ENCODE data around the gene NFATC2. TPM values are rescaled to one million over a fixed set of nuclear protein-coding genes. Genes with fewer than 3 reads are reported as not detected.

Gene NFATC2
- total RNA-seq, 4 donors from 2014 or later = 1.6 to 3.9 (median 2.8) TPM

GRCh38 chr20:51470907-51471411, 71.6 kb downstream of the NFATC2 start:
- H3K4me1 ChIP-seq = no peaks in the 10 kb centered on the region
- DNase-seq (no peak), ATAC-seq (no peak)
- no peak for TF ChIP-seq POLR2A (IDR thresholded peaks at IDR 0.05)
- TF ChIP-seq, protein P1, sequence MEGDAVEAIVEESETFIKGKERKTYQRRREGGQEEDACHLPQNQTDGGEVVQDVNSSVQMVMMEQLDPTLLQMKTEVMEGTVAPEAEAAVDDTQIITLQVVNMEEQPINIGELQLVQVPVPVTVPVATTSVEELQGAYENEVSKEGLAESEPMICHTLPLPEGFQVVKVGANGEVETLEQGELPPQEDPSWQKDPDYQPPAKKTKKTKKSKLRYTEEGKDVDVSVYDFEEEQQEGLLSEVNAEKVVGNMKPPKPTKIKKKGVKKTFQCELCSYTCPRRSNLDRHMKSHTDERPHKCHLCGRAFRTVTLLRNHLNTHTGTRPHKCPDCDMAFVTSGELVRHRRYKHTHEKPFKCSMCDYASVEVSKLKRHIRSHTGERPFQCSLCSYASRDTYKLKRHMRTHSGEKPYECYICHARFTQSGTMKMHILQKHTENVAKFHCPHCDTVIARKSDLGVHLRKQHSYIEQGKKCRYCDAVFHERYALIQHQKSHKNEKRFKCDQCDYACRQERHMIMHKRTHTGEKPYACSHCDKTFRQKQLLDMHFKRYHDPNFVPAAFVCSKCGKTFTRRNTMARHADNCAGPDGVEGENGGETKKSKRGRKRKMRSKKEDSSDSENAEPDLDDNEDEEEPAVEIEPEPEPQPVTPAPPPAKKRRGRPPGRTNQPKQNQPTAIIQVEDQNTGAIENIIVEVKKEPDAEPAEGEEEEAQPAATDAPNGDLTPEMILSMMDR (IDR thresholded peaks at IDR 0.05 in 4 of 5, conservative IDR thresholded peaks at IDR 0.05 in 1 of 5) = no peak
- no peak overlapping the region for H3K4me3 ChIP-seq
- no peaks in the 10 kb centered on the region for H3K9me3 ChIP-seq
- no peaks in the 10 kb centered on the region for H3K27me3 ChIP-seq
- H3K27ac ChIP-seq = no peak overlapping the region
- no peaks in the 10 kb centered on the region for H3K36me3 ChIP-seq
- in situ Hi-C loops (cut with MboI; ENCODE audit: low sequenced_read_pairs in 4 of 4) = no loop called here
- intact Hi-C loops (cut with DNase I; ENCODE audit: low total_unique reads) = no loop called here

- Histone ChIP-seq H3K9me3 (no peaks in the 10 kb centered on the region), H3K27ac (no peak overlapping the region)
- in situ Hi-C loops (cut with MboI; ENCODE audit: low sequenced_read_pairs in 4 of 4) = no loop called here
Observed at GRCh38 chr20:51470499-51470820, 72.1 kb downstream of the NFATC2 start.

DNA sequence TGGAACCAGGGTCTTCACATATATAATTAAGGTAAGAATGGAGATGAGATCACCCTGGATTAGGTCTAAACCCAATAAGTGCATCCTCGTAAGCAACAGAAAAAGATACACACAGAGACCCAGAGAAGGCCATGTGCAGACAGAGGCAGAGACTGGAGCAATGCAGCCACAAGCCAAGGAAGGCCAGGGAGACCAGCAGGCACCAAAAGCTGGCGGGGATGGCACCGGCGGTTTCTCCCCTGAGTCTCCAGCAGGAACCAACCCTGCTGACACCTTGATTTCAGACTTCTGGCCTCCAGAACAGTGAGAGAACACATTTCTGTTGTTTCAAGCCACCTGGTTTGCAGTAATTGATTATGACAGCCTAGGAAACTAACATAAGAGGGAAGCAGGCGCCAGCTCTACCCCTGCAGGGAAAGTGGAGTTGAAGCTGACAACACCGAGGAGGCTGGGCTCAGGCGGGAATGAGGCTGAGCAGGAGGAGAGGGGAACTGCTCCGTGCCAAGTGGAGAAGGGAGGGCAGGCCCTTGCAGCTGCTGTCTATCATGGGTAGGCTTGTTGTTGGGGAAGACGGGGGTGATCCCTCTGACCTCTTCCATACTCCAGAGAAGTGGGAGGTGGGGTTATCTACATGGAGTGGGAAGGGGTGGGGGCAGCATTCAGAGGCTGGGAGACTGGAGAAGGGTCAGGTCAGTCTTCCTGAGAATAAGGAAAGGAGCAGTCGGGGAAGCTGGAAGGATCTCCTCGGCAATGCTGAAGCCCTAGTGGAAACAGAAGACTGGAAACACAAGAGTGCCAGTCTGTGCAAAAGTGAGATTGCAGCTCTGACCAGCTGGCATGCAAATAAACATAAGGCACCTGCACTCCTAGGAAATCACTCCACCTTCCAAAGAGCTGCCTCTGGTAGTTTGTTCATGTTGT, 72.7 kb downstream of the NFATC2 start:
- Histone ChIP-seq H3K27ac (no peak overlapping the region), H3K9me3 (no peaks in the 10 kb centered on the region), H3K4me3 (no peak overlapping the region), H3K27me3 (no peaks in the 10 kb centered on the region), H3K36me3 (no peaks in the 10 kb centered on the region), H3K4me1 (no peaks in the 10 kb centered on the region)
- no peak for TF ChIP-seq POLR2A (IDR thresholded peaks at IDR 0.05)
- TF ChIP-seq, protein P1 (IDR thresholded peaks at IDR 0.05 in 4 of 5, conservative IDR thresholded peaks at IDR 0.05 in 1 of 5) = no peak
- DNase-seq (no peak), ATAC-seq (no peak)
- in situ Hi-C loops (cut with MboI; ENCODE audit: low sequenced_read_pairs in 4 of 4) = no loop called here
- intact Hi-C loops (cut with DNase I; ENCODE audit: low total_unique reads) = no loop called here

More at GRCh38 chr20:51470499-51470820, 72.1 kb downstream of the NFATC2 start:
- ATAC-seq (no peak), DNase-seq (no peak)
- intact Hi-C loops (cut with DNase I; ENCODE audit: low total_unique reads) = no loop called here
- Histone ChIP-seq H3K36me3 (no peaks in the 10 kb centered on the region), H3K4me1 (no peaks in the 10 kb centered on the region), H3K4me3 (no peak overlapping the region), H3K27me3 (no peaks in the 10 kb centered on the region)
- TF ChIP-seq POLR2A (IDR thresholded peaks at IDR 0.05) = no peak
- TF ChIP-seq, protein P1 (IDR thresholded peaks at IDR 0.05 in 4 of 5, conservative IDR thresholded peaks at IDR 0.05 in 1 of 5) = no peak

GRCh38 chr20:51469046-51469445, 73.5 kb downstream of the NFATC2 start:
- intact Hi-C loops (cut with DNase I; ENCODE audit: low total_unique reads) (no loop called here), in situ Hi-C loops (cut with MboI; ENCODE audit: low sequenced_read_pairs in 4 of 4) (no loop called here)
- no peak for ATAC-seq
- no peaks in the 10 kb centered on the region for H3K36me3 ChIP-seq
- H3K27ac ChIP-seq = no peak overlapping the region
- no peaks in the 10 kb centered on the region for H3K27me3 ChIP-seq
- H3K9me3 ChIP-seq = no peaks in the 10 kb centered on the region
- DNase-seq = no peak
- TF ChIP-seq, protein P1 (IDR thresholded peaks at IDR 0.05 in 4 of 5, conservative IDR thresholded peaks at IDR 0.05 in 1 of 5) = no peak
- TF ChIP-seq POLR2A (IDR thresholded peaks at IDR 0.05) = no peak
- H3K4me1 ChIP-seq = no peaks in the 10 kb centered on the region
- H3K4me3 ChIP-seq = no peak overlapping the region
